Forelimb muscle (tissue), 1 donor: ENCODE measurements around the gene CLCN2. TPM values are rescaled to one million over a fixed set of nuclear protein-coding genes. Genes with fewer than 3 reads are reported as not detected.

Experiments
- DNase-seq: peaks from one replicate; pipeline ENCODE4 v3.0.0-alpha.2; 2013; ENCODE audit warnings: low read depth
- polyA plus RNA-seq: library from polyadenylated mRNA; unstranded; fragments of 120-200 nt; gene quantifications from one replicate; pipeline ENCODE4 v1.2.1, GENCODE V29; 2013; ENCODE audit not compliant: insufficient read length

CLCN2 gene
- polyA plus RNA-seq, 1 donor = 3.7 TPM

- DNase-seq = no peak
These were observed 1.1 kb downstream of the CLCN2 start for GRCh38 chr3:184360070-184360928.

- DNase-seq = no peak
These were observed 1.8 kb downstream of the CLCN2 start for GRCh38 chr3:184359610-184360009.

- no peak for DNase-seq
These were observed 2.5 kb downstream of the CLCN2 start for GRCh38 chr3:184358921-184359350.

GRCh38 chr3:184358124-184358767 is 3.2 kb downstream of the CLCN2 start:
- no peak for DNase-seq

GRCh38 chr3:184357248-184358123 is 3.9 kb downstream of the CLCN2 start:
- DNase-seq = no peak

GRCh38 chr3:184355261-184356040 is 6.0 kb downstream of the CLCN2 start:
- DNase-seq = no peak

GRCh38 chr3:184354754-184355153 is 6.7 kb downstream of the CLCN2 start:
- DNase-seq = no peak

- no peak for DNase-seq
These were observed 7.2 kb downstream of the CLCN2 start for GRCh38 chr3:184354121-184354728.

- DNase-seq = no peak
These were observed 7.9 kb downstream of the CLCN2 start for GRCh38 chr3:184353546-184353941.

GRCh38 chr3:184352897-184353545 is 8.4 kb downstream of the CLCN2 start:
- no peak for DNase-seq

GRCh38 chr3:184352149-184352785 is 9.1 kb downstream of the CLCN2 start:
- DNase-seq = no peak

GRCh38 chr3:184351511-184352148 is 9.8 kb downstream of the CLCN2 start:
- no peak for DNase-seq

- no peak for DNase-seq
These were observed 10.8 kb downstream of the CLCN2 start for GRCh38 chr3:184350618-184351017.

GRCh38 chr3:184349563-184350470 is 11.6 kb downstream of the CLCN2 start:
- no peak for DNase-seq

- no peak for DNase-seq
These were observed 13.4 kb downstream of the CLCN2 start for GRCh38 chr3:184348057-184348382.

- DNase-seq = no peak
These were observed 13.9 kb downstream of the CLCN2 start for GRCh38 chr3:184347321-184348056.

GRCh38 chr3:184346480-184347190 is 14.8 kb downstream of the CLCN2 start:
- no peak for DNase-seq
